Esophagus muscularis mucosa (tissue), 3 donors: ENCODE measurements around the gene NKAIN2.

Experiments
- POLR2A ChIP-seq: fragments of 450-650 bp; IDR thresholded peaks from one replicate; pipeline ENCODE4 v1.6.1; 2017; ENCODE audit warnings: antibody characterized with exemption, moderate library complexity, mild to moderate bottlenecking, low read depth
- TF ChIP-seq, protein P1 (sequence below), 3 experiments: fragments of 200-600 bp in 2 of 3; fragments of 450-650 bp in 1 of 3; sonication (generic) in 2 of 3; IDR thresholded peaks; one replicate each; pipeline ENCODE4 v1.5.1; 2017 to 2019; ENCODE audit warnings: antibody characterized with exemption in 3 of 3, mild to moderate bottlenecking in 2 of 3, moderate library complexity in 1 of 3

DNA sequence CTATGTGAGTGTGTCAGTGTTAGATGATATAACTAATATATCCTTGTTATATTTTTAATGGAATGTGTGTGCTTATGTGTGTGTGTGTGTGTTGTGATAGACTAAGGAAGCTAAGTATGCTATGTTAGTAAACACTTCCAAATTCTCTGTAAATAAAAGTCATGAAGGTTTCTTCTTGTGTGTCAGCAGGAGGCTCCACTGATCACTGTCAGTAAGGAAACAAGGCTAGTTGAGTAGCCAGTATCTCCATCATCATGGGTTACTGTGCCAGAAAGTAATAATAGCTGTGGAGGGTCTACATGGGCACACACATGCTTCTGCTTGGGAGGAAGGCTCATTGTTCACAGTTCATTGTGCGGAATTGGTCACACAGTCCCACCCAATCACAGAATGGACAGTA, 855.8 kb downstream of the NKAIN2 start:
- TF ChIP-seq POLR2A = no peak
- TF ChIP-seq, protein P1, sequence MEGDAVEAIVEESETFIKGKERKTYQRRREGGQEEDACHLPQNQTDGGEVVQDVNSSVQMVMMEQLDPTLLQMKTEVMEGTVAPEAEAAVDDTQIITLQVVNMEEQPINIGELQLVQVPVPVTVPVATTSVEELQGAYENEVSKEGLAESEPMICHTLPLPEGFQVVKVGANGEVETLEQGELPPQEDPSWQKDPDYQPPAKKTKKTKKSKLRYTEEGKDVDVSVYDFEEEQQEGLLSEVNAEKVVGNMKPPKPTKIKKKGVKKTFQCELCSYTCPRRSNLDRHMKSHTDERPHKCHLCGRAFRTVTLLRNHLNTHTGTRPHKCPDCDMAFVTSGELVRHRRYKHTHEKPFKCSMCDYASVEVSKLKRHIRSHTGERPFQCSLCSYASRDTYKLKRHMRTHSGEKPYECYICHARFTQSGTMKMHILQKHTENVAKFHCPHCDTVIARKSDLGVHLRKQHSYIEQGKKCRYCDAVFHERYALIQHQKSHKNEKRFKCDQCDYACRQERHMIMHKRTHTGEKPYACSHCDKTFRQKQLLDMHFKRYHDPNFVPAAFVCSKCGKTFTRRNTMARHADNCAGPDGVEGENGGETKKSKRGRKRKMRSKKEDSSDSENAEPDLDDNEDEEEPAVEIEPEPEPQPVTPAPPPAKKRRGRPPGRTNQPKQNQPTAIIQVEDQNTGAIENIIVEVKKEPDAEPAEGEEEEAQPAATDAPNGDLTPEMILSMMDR (IDR thresholded peaks at IDR 0.05) = no peak
